Astrocyte of the spinal cord (primary cell): ENCODE results near the gene MAP3K2.
"Not testable (repeated sequence)": the region's sequence is repeated elsewhere in the genome, so short reads cannot be mapped to it uniquely, and the experiment has no call there.

Experiments used
- DNase-seq: peaks from one replicate; pipeline ENCODE4 v3.0.0; 2011; ENCODE audit warnings: low read depth, low spot score
- H3K4me3 ChIP-seq: 2 replicates; pipeline ENCODE4 v1.5.1; 2011; ENCODE audit warnings: low read depth, mild to moderate bottlenecking, low read length, moderate library complexity
- in situ Hi-C: cut with HindIII; loops from 2 replicates; pipeline ENCODE4 v1.10.0; 2017; ENCODE audit warnings: low sequenced_read_pairs
- TF ChIP-seq, protein P1 (sequence below): IDR thresholded peaks from 2 replicates; pipeline ENCODE4 v1.5.1; 2012; ENCODE audit warnings: low read depth, mild to moderate bottlenecking, low read length, inconsistent platforms

MAP3K2 gene

DNA sequence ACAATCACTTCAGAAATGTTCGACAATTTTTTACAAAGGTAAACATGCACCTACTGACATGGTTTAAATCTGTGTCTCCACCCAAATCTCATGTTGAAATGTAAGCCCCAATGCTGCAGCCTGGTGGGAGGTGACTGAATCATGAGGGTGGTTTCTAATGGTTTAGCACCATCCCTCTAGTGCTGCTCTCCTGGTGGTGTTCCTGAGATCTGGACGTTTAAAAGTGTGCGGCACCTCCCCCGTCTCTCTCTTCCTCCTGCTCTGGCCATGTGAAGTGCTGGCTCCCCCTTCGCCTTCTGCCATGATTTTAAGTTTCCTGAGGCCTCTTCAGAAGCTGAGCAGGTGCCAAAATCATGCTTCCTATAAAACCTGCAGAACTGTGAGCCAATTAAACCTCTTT lies 28.3 kb downstream of the MAP3K2 start:
- TF ChIP-seq, protein P1, sequence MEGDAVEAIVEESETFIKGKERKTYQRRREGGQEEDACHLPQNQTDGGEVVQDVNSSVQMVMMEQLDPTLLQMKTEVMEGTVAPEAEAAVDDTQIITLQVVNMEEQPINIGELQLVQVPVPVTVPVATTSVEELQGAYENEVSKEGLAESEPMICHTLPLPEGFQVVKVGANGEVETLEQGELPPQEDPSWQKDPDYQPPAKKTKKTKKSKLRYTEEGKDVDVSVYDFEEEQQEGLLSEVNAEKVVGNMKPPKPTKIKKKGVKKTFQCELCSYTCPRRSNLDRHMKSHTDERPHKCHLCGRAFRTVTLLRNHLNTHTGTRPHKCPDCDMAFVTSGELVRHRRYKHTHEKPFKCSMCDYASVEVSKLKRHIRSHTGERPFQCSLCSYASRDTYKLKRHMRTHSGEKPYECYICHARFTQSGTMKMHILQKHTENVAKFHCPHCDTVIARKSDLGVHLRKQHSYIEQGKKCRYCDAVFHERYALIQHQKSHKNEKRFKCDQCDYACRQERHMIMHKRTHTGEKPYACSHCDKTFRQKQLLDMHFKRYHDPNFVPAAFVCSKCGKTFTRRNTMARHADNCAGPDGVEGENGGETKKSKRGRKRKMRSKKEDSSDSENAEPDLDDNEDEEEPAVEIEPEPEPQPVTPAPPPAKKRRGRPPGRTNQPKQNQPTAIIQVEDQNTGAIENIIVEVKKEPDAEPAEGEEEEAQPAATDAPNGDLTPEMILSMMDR = no peak
- H3K4me3 ChIP-seq = no peak overlapping the region
- DNase-seq = no peak
- in situ Hi-C loops = no loop called here

DNA sequence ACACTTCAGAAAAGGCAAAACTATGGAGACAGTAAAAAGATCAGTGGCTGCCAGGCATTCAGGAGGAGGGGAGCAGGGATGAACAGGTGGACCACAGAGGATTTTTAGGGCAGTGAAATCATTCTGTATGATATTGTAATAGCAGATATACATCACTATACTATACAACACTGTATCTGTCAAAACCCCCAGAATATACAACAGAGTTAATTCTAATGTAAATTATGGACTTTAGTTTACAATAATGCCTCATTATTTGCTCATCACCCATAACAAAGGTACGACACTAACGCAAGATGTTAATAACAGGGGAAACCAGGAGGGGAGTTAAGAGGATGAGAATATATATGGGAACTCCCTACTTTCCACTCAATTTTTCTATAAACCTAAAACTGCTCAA lies 28.8 kb downstream of the MAP3K2 start:
- in situ Hi-C loops = no loop called here
- DNase-seq = no peak
- H3K4me3 ChIP-seq = no peak overlapping the region
- TF ChIP-seq, protein P1 = no peak

DNA sequence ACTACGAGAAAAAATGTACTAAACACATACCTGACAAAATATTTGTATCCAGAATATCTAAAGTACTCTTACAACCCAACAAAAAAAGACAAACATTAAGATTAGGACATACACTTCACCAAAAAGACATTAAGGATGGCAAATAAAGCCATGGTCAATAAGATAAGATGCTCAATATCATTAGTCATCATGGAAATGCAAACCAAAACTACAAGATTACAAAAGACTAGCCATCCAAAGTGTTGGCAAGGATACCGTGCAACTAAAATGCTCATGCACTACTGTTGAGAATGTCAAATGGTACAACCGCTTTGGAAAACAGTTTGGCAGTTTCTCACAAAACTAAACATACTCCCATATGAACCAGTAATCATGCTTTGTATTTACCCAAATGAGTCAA lies 29.7 kb downstream of the MAP3K2 start:
- DNase-seq = no peak

DNA sequence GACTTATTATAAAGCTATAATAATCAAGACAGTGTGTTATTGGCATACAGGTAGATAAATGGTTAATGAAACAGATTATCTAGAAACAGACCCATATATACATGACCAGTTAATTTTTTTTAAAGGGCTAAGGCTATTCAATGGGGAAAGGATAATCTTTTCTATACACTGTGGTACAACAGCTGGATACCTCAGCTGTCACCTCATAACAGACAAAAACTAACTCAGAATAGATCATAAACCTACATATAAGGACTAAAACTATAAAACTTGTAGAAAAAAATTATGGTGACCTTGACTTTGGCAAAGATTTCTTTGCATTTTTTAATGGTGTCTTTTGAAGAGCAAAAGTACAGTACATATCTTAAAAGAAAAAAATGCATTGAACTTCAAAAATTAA lies 30.2 kb downstream of the MAP3K2 start:
- in situ Hi-C loops = no loop called here
- DNase-seq = no peak
- H3K4me3 ChIP-seq = no peak overlapping the region
- TF ChIP-seq, protein P1 = no peak

More for the DNA sequence above, 29.7 kb downstream of the MAP3K2 start:
- in situ Hi-C loops = no loop called here
- TF ChIP-seq, protein P1 = no peak
- H3K4me3 ChIP-seq = no peak overlapping the region

DNA sequence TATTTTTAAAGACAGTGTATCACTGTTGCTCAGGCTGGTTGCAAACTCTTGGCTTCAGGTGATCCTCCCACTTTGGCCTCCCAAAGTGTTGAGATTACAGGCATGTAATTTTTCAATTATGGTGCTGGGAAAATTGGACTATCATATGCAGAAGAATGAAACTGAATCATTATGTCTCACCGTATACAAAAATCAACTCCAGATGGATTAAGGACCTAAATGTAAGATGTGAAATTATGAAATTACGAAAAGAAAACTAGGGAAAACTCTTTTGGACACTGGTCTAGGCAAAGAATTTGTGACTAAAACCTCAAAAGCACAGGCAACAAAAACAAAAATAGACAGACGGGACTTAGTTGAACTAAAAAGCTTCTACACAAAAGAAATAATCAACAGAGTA lies 31.2 kb downstream of the MAP3K2 start:
- TF ChIP-seq, protein P1 = no peak
- DNase-seq = no peak
- in situ Hi-C loops = no loop called here

DNA sequence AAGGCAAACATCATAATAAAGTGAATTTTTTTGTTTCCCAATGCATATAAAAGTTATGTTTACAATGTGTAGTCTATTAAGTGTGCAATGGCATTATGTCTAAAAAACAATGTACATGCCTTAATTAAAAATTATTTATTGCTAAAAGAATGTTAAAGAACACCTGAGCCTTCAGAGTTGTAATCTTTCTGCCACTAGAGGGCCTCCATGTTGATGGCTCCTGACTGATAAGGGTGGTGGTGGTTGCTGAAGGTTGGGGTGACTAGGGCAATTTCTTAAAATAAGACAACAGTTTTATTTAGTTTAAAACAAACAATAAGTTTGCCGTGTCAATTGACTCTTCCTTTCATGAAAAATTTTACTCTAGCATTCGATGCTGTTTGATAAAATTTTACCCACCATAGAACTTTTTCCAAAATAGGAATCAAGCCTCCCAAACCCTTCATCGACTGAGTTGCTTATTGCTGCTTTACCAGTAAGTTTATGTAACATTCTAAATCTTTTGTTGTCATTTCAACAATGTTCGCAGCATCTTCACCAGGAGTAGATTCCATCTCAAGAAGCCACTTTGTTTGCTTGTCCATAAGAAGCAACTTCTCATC lies 32.3 kb downstream of the MAP3K2 start:
- in situ Hi-C loops = no loop called here
- TF ChIP-seq, protein P1 = peak; percentile 65
- no peak overlapping the region for H3K4me3 ChIP-seq
- DNase-seq = no peak

More for the DNA sequence above, 31.2 kb downstream of the MAP3K2 start:
- no peak overlapping the region for H3K4me3 ChIP-seq

DNA sequence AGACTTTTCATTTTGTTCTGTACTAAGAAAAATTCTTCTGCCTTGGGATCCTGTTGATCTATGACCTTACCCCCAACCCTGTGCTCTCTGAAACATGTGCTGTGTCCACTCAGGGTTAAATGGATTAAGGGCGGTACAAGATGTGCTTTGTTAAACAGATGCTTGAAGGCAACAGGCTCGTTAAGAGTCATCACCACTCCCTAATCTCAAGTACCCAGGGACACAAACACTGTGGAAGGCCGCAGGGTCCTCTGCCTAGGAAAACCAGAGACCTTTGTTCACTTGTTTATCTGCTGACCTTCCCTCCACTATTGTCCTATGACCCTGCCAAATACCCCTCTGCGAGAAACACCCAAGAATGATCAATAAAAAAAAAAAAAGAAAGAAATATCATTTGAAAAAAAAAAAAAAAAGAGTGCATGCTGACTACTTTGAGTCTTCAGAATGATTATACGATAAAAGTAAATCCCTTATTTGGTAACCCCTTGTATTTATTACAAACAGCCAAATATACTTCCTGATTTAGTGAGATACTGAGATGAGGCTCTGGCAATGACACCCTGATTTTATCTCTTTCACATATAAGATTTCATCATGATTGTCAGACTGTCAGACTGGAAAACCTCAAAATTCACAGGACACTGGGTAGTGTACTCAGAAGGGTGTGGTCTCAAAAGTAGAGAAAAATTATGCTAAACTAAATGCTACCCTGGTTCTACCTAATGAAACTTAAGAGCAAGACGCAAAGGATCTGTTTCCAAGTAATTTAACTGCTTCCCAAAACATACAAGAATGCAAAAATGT lies 33.7 kb downstream of the MAP3K2 start:
- in situ Hi-C loops, DNase-seq, H3K4me3 ChIP-seq: not testable (repeated sequence)

DNA sequence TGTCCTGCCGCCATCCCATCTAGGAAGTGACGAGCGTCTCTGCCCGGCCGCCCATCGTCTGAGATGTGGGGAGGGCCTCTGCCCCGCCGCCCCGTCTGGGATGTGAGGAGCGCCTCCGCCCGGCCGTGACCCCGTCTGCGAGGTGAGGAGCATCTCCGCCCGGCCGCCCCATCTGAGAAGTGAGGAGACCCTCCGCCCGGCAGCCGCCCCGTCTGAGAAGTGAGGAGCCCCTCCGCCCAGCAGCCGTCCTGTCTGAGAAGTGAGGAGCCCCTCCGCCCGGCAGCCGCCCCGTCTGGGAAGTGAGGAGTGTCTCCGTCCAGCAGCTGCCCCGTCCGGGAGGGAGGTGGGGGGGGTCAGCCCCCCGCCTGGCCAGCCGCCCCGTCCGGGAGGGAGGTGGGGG lies 34.6 kb downstream of the MAP3K2 start:
- DNase-seq, in situ Hi-C loops, H3K4me3 ChIP-seq: not testable (repeated sequence)
